NCI-H1694 (cell line): Measurements from ENCODE around the gene OSM.

ENCODE experiments used
- DNase-seq: peaks from one replicate; lab custom pipeline; 2025; lab: John Stamatoyannopoulos, UW

Gene OSM

GRCh38 chr22:30266445-30267381 is at the start of gene OSM:
OSM (minus strand) TSS chr22:30266851; CDS start chr22:30266799, 52 bp downstream.
- DNase-seq, result no peak

DNA sequence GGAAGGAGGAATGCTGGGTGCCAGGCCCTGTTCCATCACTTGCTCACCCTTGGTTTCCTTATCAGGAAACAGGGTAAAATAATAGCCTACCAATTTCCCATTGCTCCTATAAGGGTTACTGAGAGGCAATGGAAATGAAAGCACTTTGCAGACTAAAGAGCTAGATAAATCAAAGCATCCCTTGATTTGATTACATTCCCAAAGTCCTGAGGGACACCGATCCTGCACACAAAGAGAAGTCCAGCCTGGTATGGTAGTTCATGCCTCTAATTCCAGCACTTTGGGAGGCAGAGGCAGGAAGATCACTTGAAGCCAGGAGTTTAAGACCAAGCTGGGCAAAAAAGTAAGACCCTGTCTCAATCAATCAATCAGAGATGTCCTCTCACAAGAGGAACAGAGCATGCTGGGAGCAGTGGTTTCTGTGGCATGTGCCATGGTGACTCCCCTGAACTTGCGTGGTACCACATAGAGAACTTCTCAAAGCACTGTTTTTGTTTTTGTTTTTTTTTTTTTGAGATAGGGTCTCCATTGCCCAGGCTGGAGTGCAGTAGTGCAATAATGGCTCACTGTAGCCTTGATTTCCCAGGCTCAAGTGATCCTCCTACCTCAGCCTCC is 49.4 kb upstream of the OSM start:
- no peak for DNase-seq

- DNase-seq, result no peak
These were observed 48.3 kb upstream of the OSM start for GRCh38 chr22:30314915-30315314.

GRCh38 chr22:30313527-30314363 is 47.1 kb upstream of the OSM start:
- no peak for DNase-seq

DNA sequence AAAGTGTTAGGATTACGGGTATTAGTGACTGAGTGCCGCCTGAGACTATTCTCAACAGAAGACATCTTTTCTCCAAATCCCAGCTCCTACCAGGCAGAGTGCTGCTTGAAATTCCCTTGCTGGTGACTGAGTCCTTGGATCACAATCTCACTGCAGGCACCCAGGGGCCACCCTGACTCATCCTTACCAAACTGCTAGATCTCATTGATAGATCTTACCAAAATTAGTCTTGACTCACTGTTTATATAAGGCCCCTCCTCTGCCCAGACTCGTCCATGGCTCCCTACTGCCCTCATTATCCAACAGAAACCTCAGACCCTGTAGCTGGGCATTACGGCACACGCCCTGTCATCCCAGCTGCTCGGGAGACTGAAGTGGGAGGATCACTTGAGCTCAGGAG is 45.4 kb upstream of the OSM start:
- no peak for DNase-seq

DNA sequence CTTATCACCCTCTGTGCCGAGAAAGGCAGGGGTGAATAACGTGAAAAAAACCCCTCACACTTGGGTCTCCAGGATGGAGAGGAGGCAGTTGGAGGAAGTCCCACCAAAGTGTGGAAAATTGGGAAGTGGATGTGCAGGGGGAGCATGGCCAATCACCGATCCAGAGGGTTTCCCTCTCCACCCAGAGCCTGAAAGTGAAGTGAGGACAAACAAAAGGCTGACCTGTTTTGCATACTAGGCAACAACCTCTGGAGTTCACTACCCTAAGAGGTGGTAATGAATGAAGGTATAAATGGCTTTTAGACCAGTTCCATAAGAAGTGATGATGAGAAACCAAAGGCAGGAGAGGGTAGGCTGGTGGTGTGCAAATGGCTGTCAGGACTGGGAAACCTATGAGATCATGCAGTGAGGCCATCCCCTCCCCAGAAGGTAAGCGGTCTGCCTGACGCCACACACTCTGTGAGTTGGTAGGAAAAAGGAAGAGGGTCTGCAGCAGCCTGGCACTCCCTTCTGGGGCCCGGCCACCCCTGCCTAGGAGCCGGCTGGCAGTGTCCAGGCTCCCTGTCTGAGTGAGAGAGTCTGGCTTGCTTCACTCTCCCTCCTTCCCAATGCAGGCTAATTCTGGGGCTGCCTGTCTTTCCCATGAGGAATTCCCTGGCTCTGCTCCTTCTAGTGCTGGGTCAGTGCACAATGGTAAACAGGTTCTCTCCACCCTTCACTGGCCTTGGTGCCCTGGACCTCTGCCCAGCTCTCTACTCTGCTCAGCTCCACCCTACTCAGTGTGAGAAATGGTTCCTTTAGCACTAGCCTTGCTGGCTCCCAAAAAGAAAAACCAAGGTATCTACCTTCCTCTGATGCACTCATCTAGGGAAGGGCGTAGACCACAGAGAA is 44.5 kb upstream of the OSM start:
- no peak for DNase-seq

DNA sequence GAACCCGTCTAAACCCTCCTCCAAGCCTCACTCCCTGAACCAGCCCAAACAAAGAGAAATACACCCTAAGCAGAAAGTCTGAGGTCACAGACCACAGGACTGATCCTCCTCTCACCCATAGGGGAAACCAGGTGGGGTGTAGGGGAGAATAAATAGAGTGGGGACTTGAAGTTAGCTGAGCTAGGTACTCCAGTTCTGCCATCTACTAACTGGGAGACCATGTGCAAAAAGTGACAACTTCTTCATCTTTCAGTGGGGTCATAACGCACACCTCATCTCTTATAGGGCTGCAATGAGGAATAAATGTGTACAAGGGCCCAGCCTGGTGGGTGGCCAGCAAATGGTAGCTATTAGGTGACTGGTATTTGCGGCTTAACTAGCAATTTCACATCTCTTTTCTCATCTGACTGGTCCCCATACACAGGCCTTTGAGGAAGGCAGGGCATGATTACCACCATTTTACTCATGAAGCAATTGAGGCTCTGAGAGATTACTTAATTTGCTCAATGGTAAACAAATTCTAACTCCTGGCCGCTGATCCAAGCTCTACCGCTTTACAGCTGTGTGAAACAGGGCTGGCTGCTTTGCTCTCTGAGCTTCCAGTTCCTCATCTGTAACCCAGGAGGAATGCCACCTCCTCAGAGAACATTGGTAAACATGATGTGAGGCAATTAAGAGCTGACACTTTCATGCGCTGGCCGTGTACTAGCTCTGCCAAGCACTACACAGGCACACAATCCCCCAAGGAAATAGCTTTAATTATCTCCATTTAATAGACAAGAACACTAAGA is 43.5 kb upstream of the OSM start:
- DNase-seq, result no peak

DNA sequence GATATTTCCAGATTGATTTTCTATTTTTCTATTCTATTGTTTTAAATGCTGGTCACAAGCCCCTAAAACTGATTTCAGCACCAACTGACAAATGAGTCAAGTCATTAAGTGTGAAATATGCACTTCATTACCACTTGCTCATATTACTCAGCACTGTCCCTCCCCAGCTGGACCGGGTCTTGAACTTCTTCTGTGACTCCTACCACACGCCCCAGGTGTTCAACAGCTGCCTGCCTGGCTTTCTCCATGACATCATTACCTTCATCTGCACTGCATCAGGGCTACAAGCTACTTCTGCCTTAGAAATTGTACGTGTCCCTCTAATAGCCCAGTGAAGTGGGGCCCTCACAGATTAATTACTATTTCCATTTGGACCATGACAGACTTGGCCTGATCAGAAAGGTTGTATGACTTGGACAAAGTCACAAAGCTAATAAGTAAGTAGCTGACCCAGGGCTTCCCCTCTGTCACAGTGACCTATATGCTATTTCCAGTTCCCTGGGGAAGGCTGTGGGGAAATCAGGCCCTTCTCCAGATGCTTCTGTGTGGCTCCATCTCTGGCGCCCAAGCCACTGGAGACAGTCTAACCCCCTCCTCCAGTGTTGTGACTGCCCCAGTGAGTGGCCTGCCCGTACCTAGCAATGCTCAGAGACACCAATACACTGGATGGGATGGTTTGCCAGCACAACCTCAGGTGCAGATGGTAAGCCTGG is 42.0 kb upstream of the OSM start:
- no peak for DNase-seq

- no peak for DNase-seq
These were observed 41.4 kb upstream of the OSM start for GRCh38 chr22:30308093-30308492.

- no peak for DNase-seq
These were observed 40.5 kb upstream of the OSM start for GRCh38 chr22:30307041-30307574.

- no peak for DNase-seq
These were observed 40.0 kb upstream of the OSM start for GRCh38 chr22:30306627-30307011.

- DNase-seq, result no peak
These were observed 39.4 kb upstream of the OSM start for GRCh38 chr22:30305906-30306626.

DNA sequence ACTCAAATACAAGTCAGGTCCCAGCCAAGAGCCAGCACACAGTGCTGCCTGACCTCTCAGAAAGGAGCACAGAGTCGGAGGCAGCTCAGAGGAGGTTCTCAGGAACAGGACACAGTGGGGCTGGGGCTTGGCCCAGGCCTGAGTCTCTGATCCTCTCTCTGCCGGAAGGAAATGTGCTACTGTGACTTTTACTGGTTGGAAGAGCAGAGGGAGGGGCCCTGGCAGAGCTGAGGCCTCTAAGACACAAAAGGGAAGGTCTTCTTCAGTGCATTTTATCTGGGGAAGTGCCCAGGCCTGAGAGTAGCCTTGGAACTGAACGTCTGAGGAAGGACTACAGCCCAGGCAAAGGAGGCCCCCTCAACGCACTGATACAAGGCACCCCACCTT is 38.9 kb upstream of the OSM start:
- no peak for DNase-seq

DNA sequence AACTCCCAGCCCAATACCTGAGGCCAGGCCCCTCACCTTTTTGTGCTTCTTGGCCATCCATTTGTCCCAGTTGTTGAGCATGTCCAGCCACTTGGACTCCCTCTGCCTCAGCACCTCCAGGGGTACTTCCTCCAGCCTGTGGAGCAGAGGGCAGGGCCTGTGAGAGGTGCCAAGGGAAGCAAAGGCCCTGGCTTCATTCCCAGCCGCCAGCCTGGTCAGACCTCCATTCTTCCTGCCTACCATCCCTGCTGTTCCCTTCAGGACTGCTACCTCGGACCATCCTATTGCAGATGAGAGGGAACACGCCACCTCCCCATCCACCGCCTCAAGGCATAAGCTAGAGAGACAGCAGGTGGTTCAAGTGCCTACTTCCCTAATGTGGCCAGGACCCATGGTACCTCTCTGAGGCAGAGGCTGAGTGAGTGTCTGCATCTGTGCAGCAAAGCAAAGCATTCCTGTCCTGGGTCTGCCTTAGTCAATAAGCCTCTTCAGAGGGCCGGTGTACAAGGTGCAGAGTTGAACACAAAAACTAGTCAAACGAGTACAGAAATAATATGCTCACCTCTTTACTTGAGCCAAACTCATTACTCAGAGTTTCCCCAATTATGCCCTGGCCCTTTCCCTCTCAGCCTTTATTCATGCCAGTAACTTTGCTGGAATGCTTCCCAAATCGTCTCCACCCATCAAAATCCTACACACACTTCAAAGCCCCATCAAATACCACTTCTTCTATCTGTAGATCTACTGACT is 38.0 kb upstream of the OSM start:
- DNase-seq, result no peak

DNA sequence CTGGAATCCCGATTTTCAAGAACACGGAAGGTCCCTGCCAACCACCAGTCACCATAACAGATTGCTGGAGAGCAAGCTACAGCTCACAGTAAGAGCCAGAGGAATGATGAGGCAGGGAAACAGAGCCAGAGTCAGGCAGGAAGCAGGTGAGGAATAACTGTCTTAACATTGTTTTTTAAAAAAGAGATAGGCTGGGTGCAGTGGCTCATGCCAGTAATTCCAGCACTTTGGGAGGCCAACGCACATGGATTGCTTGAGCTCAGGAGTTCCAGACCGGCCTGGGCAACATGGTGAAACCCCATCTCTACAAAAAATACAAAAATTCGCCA is 36.1 kb upstream of the OSM start:
- DNase-seq, result no peak

- DNase-seq, result no peak
These were observed 35.6 kb upstream of the OSM start for GRCh38 chr22:30301995-30302809.

- DNase-seq, result no peak
These were observed 32.7 kb upstream of the OSM start for GRCh38 chr22:30299322-30299721.
